Right kidney (tissue), 1 donor: ENCODE results near the gene HSPA9.

Experiments
- DNase-seq: peaks from one replicate; pipeline ENCODE4 v3.0.0-alpha.2; 2016

HSPA9 gene

GRCh38 chr5:138596105-138596881 lies 21.1 kb upstream of the HSPA9 start:
- no peak for DNase-seq

- no peak for DNase-seq
Observed at GRCh38 chr5:138595180-138595795, 20.1 kb upstream of the HSPA9 start.

DNA sequence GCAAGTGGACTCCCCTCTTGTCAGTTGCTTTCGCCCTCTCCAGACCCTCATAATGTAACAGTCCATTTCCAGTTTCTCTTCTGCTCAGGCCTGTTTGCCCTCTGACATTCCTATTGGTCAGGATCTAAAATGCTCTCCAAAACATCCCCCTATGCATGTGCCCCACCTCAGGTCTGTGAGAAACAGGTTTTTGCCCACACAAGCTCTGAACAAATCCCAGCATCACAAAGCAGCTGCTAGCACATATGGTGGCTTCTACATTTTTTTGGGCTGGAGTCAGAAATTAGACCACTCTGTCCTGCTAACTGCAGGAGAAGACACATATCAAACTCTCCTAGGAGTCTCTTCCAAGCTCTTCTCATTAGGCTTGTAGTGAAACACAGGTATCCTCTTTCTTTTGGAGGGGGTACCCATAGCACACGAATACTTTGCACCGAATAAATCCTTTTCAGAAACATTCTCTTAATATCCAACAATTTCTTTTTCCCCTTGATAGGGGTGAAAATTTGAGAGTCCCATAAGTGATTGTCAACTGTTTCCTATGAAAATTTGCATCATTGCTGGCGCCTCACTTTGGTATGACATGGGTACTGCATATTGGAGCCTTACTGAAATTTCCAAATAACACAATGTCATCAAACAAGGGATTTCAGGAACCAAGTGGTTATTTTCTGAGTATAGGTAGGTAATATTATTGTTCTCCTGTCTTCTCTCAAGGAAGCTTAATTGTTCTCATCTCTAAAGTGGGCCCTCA lies 19.3 kb upstream of the HSPA9 start:
- no peak for DNase-seq

GRCh38 chr5:138588013-138588788 lies 13.0 kb upstream of the HSPA9 start:
- DNase-seq, result no peak

- no peak for DNase-seq
Observed at GRCh38 chr5:138585157-138585556, 10.0 kb upstream of the HSPA9 start.

DNA sequence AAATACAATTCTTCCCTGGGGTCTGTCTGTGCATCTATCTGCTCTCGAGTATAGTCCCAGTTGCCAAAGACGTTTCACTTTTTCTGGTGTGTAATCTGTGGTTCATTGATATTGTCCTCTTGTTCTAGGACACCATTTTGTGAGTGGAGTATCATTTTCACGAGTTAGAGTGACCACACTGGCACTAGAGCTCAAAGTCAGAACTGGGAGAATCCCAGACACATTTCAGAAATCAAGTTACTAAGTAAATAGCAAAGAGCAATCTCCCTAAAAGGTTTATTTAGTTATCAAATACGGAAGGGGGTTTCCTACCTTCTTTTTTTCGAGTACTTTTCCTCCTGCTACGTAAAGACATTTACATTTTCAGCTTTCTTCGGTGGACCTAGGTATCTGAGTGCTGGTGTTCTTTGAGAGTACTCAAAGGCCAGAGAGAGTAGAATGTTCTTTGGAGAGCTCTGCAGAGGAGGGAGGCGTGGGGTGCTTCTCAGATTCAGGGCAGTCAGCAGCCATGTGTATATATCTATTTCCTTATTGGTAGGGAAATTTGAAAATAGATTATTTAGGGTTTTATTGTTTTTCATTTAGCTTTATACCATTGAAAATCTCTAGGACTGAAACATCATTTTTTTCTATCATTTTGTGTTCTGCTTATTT lies 8.9 kb upstream of the HSPA9 start:
- no peak for DNase-seq

DNA sequence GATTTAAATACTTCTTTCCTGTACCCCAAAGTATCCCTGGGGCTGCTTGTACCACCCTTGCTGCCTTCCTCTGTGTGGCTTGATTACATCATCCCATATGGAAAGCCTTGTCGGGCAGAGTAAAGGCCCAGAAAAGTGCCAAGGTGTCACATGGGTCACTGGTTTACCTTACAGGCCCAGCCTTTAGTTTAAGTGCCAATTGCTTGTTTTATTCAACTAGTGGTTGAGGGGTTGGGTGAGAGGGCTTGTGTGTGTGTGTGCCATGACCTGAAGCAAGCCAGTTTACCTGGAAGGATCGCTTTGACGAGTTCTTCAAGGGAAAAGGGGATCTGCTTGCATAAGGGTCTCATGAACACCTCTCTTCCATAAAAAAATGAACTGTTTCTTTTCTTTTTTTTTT lies 7.8 kb upstream of the HSPA9 start:
- DNase-seq, result no peak

GRCh38 chr5:138580777-138581176 lies 5.6 kb upstream of the HSPA9 start:
- DNase-seq, result no peak

DNA sequence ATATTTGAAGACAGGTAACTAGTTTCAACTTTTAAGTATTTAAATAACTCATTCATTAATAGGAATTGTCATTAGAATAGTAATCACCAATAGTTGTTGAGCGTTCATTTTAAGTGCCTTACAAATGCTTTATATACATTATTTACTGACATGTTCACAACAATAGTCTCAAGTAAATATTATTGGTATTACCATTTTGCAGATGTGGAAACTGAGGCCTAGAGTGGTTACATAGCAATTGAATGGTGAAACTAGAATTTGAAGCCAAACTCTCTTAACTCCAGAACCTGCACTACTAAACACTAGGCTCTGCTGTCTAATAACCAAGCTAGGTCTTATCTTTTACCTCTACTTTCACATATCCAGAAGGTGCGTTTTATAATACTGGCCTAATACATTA lies 4.8 kb upstream of the HSPA9 start:
- DNase-seq, result no peak

DNA sequence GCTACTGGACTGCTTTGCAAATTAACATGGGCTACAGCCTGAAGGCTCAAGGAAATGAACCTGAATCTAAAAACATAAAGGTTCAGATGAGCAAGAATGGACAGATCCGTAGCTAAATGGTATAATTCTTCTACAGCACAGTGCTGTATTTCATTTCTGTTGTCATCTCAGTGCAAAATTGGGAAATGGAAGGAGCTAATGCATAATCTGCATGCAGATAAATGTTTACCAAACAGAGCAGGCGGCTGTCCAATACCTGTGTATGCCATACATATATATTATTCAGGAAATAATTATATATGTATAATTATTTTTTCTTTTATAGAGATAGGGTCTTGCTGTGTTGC lies 4.3 kb upstream of the HSPA9 start:
- no peak for DNase-seq

- DNase-seq, result no peak
Observed at GRCh38 chr5:138577452-138577851, 2.3 kb upstream of the HSPA9 start.

GRCh38 chr5:138574744-138575193 lies 432 bp downstream of the HSPA9 start:
- DNase-seq, result no peak

- no peak for DNase-seq
Observed at GRCh38 chr5:138573949-138574670, 1.1 kb downstream of the HSPA9 start.

DNA sequence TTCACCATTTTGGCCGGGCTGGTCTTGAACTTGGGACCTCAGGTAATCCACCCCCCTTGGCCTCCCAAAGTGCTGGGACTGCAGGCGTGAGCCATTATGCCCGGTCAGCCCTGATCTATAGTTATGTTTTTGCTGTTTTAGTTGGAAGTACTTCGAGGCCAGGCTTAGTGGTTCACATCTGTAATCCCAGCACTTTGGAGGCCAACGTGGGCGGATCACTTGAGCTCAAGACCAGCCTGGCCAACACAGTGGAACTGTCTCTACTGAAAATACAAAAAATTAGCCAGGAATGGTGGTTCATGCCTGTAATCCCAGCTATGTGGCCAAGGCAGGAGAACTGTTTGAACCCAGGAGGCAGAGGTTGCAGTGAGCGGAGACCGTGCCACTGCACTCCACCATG lies 2.0 kb downstream of the HSPA9 start:
- no peak for DNase-seq

GRCh38 chr5:138570871-138571270 lies 4.3 kb downstream of the HSPA9 start:
- DNase-seq, result no peak

DNA sequence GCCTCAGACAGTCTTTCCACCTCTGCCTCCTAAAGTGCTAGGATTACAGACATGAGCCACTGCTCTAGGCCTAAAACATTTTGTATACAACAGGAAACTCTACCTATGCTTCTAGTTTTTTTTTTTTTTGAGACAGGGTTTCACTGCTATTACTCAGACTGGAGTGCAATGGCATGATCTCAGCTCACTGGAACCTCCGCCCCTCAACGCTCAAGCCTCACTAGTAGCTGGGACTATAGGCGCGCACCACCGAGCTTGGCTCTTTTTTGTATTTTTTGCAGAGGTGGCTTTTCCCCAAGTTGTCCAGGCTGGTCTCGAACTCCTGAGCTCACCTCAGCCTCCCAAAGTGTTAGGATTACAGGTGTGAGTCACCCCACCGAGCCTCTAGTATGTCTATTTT lies 5.4 kb downstream of the HSPA9 start:
- no peak for DNase-seq

- no peak for DNase-seq
Observed at GRCh38 chr5:138568061-138568824, 7.0 kb downstream of the HSPA9 start.

- DNase-seq, result no peak
Observed at GRCh38 chr5:138566792-138567191, 8.4 kb downstream of the HSPA9 start.

DNA sequence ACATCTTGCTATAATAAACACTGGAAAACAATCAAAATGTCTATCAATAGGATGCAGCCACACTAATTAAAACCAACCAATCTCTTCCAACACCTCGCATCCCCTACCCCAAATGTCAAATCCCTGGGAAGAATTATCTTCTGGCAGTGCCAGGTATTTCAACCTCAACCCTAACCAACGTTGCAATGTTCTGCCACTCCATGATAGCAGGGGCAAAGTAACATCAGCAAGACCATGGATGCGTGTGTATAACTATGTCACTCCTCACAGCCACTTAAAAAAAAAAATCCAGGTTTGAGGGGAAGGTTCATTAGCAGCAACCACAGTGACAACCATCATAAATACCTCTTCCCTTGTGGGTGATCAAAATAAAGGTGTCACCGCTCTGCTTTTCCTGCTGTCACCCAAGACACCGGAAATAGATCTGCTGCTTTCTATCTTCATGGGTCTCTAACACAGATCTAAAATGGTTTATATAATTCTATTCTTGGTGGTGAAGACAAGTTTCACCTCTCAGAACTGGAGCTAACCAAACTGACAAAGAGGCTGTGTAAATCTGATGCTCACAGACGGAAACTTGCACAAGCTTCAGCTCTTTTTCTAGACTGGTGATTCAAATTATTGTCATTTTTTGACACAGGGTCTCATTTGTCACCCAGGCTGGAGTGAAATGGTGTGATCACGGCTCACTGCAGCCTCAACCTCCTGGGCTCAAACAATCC lies 9.9 kb downstream of the HSPA9 start:
- DNase-seq, result no peak

GRCh38 chr5:138564242-138564641 lies 11.0 kb downstream of the HSPA9 start:
- DNase-seq, result no peak
